Heart left ventricle (tissue), 13 donors: ENCODE results near the gene CPA5.

Source experiments
- CTCF ChIP-seq, 12 donors: fragments of 200-600 bp; sonication (generic) in 4 of 12; IDR thresholded peaks; one replicate each; pipeline versions ENCODE4 v1.5.0 to v1.8.0; 2018 to 2022; ENCODE audit warnings: antibody characterized with exemption in 12 of 12, mild to moderate bottlenecking in 5 of 12
- POLR2A ChIP-seq, 2 donors: fragments of 450-650 bp; IDR thresholded peaks; one replicate each; pipeline ENCODE4 v1.6.1; 2017; ENCODE audit warnings: antibody characterized with exemption in 2 of 2, mild to moderate bottlenecking in 2 of 2, moderate library complexity in 2 of 2
- donor health status: ischemic (EF 13 %, LVEDD 7.1; RV severe dilation, severe dysfunction).
- donor health status: DM: no; HTN: yes; CAD: no.
- donor health status: DM: no; HTN: no; CAD: no.
- donor health status: ischemic (EF 25% LVEDD 6.9; RV normal size, moderate dysfunction).
- donor health status: ischemic (EF 25% LVEDD 5.7; RV mildly dilated, moderate dysfunction).
- donor health status: ischemic (EF 35%, LVEDD 5.7; RV mildly dilated, moderate dysfunction).
- donor health status: nonischemic (EF 11% LVEDD 7.7; RV severe dilation, severe dysfunction).
- donor health status: DM: yes; HTN: yes; CAD: no.
- donor health status: PGD.
- donor health status: ischemic (EF 29% LVEDD 5.4; RV normal size, mild dysfunction).
- donor health status: nonischemic (EF 23%, LVEDD 6.1; RV moderate dilation, normal function).

- no peak for TF ChIP-seq CTCF (IDR thresholded peaks at IDR 0.05)
- no peak for TF ChIP-seq POLR2A (IDR thresholded peaks at IDR 0.05)
These were observed 23.5 kb downstream of the CPA5 start for GRCh38 chr7:130367836-130368746.
